ENCODE measurements around the gene MARK2. TPM values are rescaled to one million over a fixed set of nuclear protein-coding genes. Genes with fewer than 3 reads are reported as not detected.
"Not testable (repeated sequence)": the region's sequence is repeated elsewhere in the genome, so short reads cannot be mapped to it uniquely, and the experiment has no call there.

MARK2 gene
- total RNA-seq, 4 donors from 2014 or later, result 66.3 to 78.7 (median 71.8) TPM

DNA sequence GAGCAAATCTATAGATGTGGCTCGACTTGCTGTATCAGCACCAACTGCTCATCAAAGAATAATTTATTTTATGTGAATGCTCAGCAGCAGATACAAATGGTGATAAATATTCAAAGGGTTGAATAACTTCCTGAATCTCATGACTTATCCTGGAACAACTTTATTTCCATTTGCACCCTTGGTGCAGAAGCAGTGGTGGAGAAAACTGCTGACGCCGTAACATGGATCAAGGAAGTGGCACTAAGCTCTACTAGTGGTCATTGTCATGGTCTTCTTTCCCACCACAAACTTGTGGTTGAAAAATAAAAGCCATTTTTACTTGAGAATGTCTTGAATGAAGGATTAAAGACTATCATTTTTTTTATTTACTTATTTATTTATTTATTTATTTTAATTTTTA, 14.6 kb downstream of the MARK2 start:
- H3K4me3 ChIP-seq, result no peak overlapping the region
- TF ChIP-seq EP300 (IDR thresholded peaks at IDR 0.05) (no peak), CTCF (IDR thresholded peaks at IDR 0.05) (no peak), POLR2A (IDR thresholded peaks at IDR 0.05) (no peak), POLR2AphosphoS5 (IDR thresholded peaks at IDR 0.05) (no peak)
- peaks cover 2% of the 10 kb centered on the region for H3K36me3 ChIP-seq
- no peaks in the 10 kb centered on the region for H3K9me3 ChIP-seq
- WGBS, result 83% methylated on average over 3 of the region's 3 CpGs
- H3K27ac ChIP-seq, result no peak overlapping the region
- peaks cover 27% of the 10 kb centered on the region for H3K4me1 ChIP-seq
- H3K27me3 ChIP-seq, result no peaks in the 10 kb centered on the region
- no peak for DNase-seq (ENCODE audit: low spot score in 2 of 2)

DNA sequence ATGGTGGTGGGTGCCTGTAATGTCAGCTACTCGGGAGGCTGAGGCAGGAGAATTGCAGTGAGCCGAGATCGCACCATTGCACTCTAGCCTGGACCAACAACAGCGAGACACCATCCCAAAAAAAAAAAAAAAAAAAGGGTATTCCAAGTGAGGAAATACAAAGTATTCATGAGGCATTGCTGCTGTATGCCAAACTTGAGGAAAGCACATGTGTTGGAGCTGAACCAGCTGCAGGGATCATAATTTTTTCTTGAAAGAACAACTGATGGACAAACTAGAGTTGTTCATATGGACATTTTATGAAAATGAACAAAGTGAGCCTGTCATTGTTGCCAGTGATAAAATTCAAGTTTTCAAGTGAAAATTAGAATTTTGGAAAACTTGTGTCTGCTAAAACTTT, 15.8 kb downstream of the MARK2 start:
- no peak for TF ChIP-seq EP300 (IDR thresholded peaks at IDR 0.05)
- no peak for TF ChIP-seq CTCF (IDR thresholded peaks at IDR 0.05)
- TF ChIP-seq POLR2A (IDR thresholded peaks at IDR 0.05), result no peak
- TF ChIP-seq POLR2AphosphoS5 (IDR thresholded peaks at IDR 0.05), result no peak
- no peaks in the 10 kb centered on the region for H3K9me3 ChIP-seq
- WGBS, result 78% methylated on average over 4 of the region's 4 CpGs
- no peak overlapping the region for H3K4me3 ChIP-seq
- H3K27ac ChIP-seq, result no peak overlapping the region
- H3K27me3 ChIP-seq, result no peaks in the 10 kb centered on the region
- peaks cover 2% of the 10 kb centered on the region for H3K36me3 ChIP-seq
- H3K4me1 ChIP-seq, result peaks cover 27% of the 10 kb centered on the region
- no peak for DNase-seq (ENCODE audit: low spot score in 2 of 2)

- Histone ChIP-seq H3K9me3 (no peaks in the 10 kb centered on the region), H3K27me3 (no peaks in the 10 kb centered on the region), H3K36me3 (peaks cover 2% of the 10 kb centered on the region), H3K27ac (no peak overlapping the region), H3K4me3 (no peak overlapping the region), H3K4me1 (peaks cover 25% of the 10 kb centered on the region)
- TF ChIP-seq CTCF (IDR thresholded peaks at IDR 0.05) (no peak), POLR2AphosphoS5 (IDR thresholded peaks at IDR 0.05) (no peak), EP300 (IDR thresholded peaks at IDR 0.05) (no peak), POLR2A (IDR thresholded peaks at IDR 0.05) (no peak)
- 63% methylated on average over 2 of the region's 2 CpGs for WGBS
- DNase-seq (ENCODE audit: low spot score in 2 of 2), result no peak
Observed at GRCh38 chr11:63855975-63856374, 17.1 kb downstream of the MARK2 start.

GRCh38 chr11:63858628-63859550, 20.0 kb downstream of the MARK2 start:
- 80% methylated on average over 11 of the region's 11 CpGs for WGBS
- peaks cover 19% of the 10 kb centered on the region for H3K4me1 ChIP-seq
- DNase-seq (ENCODE audit: low spot score in 2 of 2), result no peak
- no peak overlapping the region for H3K4me3 ChIP-seq
- H3K27ac ChIP-seq, result peak overlapping the region; percentile 3
- H3K36me3 ChIP-seq, result no peaks in the 10 kb centered on the region
- no peaks in the 10 kb centered on the region for H3K27me3 ChIP-seq
- TF ChIP-seq POLR2AphosphoS5 (IDR thresholded peaks at IDR 0.05) (no peak), EP300 (IDR thresholded peaks at IDR 0.05) (no peak)
- H3K9me3 ChIP-seq, result no peaks in the 10 kb centered on the region

GRCh38 chr11:63862923-63863322, 24.0 kb downstream of the MARK2 start:
- H3K9me3 ChIP-seq, result no peaks in the 10 kb centered on the region
- H3K27me3 ChIP-seq, result no peaks in the 10 kb centered on the region
- WGBS, result 46% methylated on average over 4 of the region's 4 CpGs
- H3K4me3 ChIP-seq, result no peak overlapping the region
- H3K27ac ChIP-seq, result no peak overlapping the region
- TF ChIP-seq POLR2A (IDR thresholded peaks at IDR 0.05) (no peak), CTCF (IDR thresholded peaks at IDR 0.05) (no peak), POLR2AphosphoS5 (IDR thresholded peaks at IDR 0.05) (no peak), EP300 (IDR thresholded peaks at IDR 0.05) (no peak)
- H3K4me1 ChIP-seq, result peaks cover 38% of the 10 kb centered on the region
- no peak for DNase-seq (ENCODE audit: low spot score in 2 of 2)
- no peaks in the 10 kb centered on the region for H3K36me3 ChIP-seq

GRCh38 chr11:63863620-63864019, 24.7 kb downstream of the MARK2 start:
- not testable (repeated sequence) for H3K9me3 ChIP-seq; DNase-seq (ENCODE audit: low spot score in 2 of 2); H3K27ac ChIP-seq; H3K27me3 ChIP-seq; H3K36me3 ChIP-seq; H3K4me3 ChIP-seq
- H3K4me1 ChIP-seq, result peaks cover 38% of the 10 kb centered on the region
- 94% methylated on average over 6 of the region's 6 CpGs for WGBS
